BJ (cell line): ENCODE measurements around the gene PRKAG2. TPM values are rescaled to one million over a fixed set of nuclear protein-coding genes. Genes with fewer than 3 reads are reported as not detected.

Experiments used
- CTCF ChIA-PET: fragments of 350-600 bp; formaldehyde crosslinking; extraction: SDS; loops from one replicate; lab custom pipeline; 2021; ENCODE audit warnings: antibody characterized with exemption, inconsistent platforms; lab: Yijun Ruan, JAX
- POLR2A ChIA-PET: fragments of 300-600 bp; sonication (Branson Sonifier 250); formaldehyde crosslinking; extraction: SDS; loops from one replicate; lab custom pipeline; 2021; ENCODE audit warnings: antibody characterized with exemption; lab: Charles Lee
- DNase-seq: peaks from one replicate; pipeline ENCODE4 v3.0.0-alpha.2; 2011; ENCODE audit warnings: low read depth
- H3K27me3 ChIP-seq: 2 replicates; pipeline ENCODE4 v1.6.0; 2011; ENCODE audit warnings: low read length; ENCODE audit not compliant: control insufficient read depth, insufficient read depth
- H3K36me3 ChIP-seq: 2 replicates; pipeline ENCODE4 v1.5.1; 2011; ENCODE audit warnings: low read length; ENCODE audit not compliant: control insufficient read depth, insufficient read depth
- H3K4me3 ChIP-seq: 2 replicates; pipeline ENCODE4 v1.5.1; 2011; ENCODE audit warnings: low read depth, mild to moderate bottlenecking, control low read depth, low read length
- CTCF ChIP-seq: IDR thresholded peaks from 2 replicates; pipeline ENCODE4 v1.5.1; 2011; ENCODE audit warnings: low read depth, mild to moderate bottlenecking, control low read depth, inconsistent platforms, low read length, moderate library complexity; ENCODE audit not compliant: insufficient read depth
- polyA plus RNA-seq: library from polyadenylated mRNA; depleted of rRNA; stranded (reverse); fragments of >200 nt; gene quantifications from 2 replicates; pipeline ENCODE4 v1.2.3, GENCODE V29; 2011

PRKAG2 gene
- polyA plus RNA-seq, 1 experiment = 11.3 TPM

- H3K4me3 ChIP-seq = no peak overlapping the region
- no peaks in the 10 kb centered on the region for H3K27me3 ChIP-seq
- TF ChIP-seq CTCF = no peak
- POLR2A ChIA-PET = interaction anchor here (0.7 kb wide), 1 partner anchor 185 kb away, joined by 3 read pairs; no protein-coding TSS in a partner anchor
- H3K36me3 ChIP-seq = no peaks in the 10 kb centered on the region
- CTCF ChIA-PET = interaction anchor here (0.5 to 7.7 kb wide), 6 partner anchors 25 to 210 kb away, joined by 4 to 84 read pairs (median 7); no protein-coding TSS in a partner anchor
- no peak for DNase-seq
Observed at GRCh38 chr7:151572136-151572535, 304.8 kb downstream of the PRKAG2 start.

- H3K36me3 ChIP-seq = no peaks in the 10 kb centered on the region
- H3K4me3 ChIP-seq = no peak overlapping the region
- TF ChIP-seq CTCF = no peak
- DNase-seq = no peak
- CTCF ChIA-PET = interaction anchor here (0.5 to 7.7 kb wide), 5 partner anchors 25 to 187 kb away, joined by 4 to 84 read pairs (median 10); no protein-coding TSS in a partner anchor
- POLR2A ChIA-PET = interaction anchor here (0.7 kb wide), 1 partner anchor 186 kb away, joined by 3 read pairs; no protein-coding TSS in a partner anchor
- H3K27me3 ChIP-seq = no peaks in the 10 kb centered on the region
Observed at GRCh38 chr7:151571471-151571870, 305.4 kb downstream of the PRKAG2 start.

- H3K4me3 ChIP-seq = no peak overlapping the region
- no peaks in the 10 kb centered on the region for H3K36me3 ChIP-seq
- DNase-seq = no peak
- H3K27me3 ChIP-seq = no peaks in the 10 kb centered on the region
- ChIA-PET POLR2A (no interaction called here), CTCF (interaction anchor here (0.6 to 7.7 kb wide), 5 partner anchors 53 to 188 kb away, joined by 3 to 84 read pairs (median 10); no protein-coding TSS in a partner anchor)
- TF ChIP-seq CTCF = peak; percentile 50
Observed at GRCh38 chr7:151570366-151570915, 306.5 kb downstream of the PRKAG2 start.

GRCh38 chr7:151568956-151569940 lies 307.7 kb downstream of the PRKAG2 start:
- CTCF ChIA-PET = interaction anchor here (1.0 to 7.7 kb wide), 6 partner anchors 14 to 210 kb away, joined by 3 to 84 read pairs (median 4); no protein-coding TSS in a partner anchor
- POLR2A ChIA-PET = no interaction called here
- Histone ChIP-seq H3K36me3 (peaks cover 1% of the 10 kb centered on the region; the same call in 1 of the 2 replicates), H3K4me3 (no peak overlapping the region), H3K27me3 (no peaks in the 10 kb centered on the region)
- no peak for DNase-seq
- TF ChIP-seq CTCF = no peak
